HepG2 (cell line): ENCODE results near the gene TEKT2. TPM values are rescaled to one million over a fixed set of nuclear protein-coding genes. Genes with fewer than 3 reads are reported as not detected.
A peak's percentile ranks its signal among the peaks of the same experiment; 100 is the strongest.

Experiments
- ATAC-seq: fragments of 200-7000 bp; cut with Tn5 transposase; 3 replicates; pipeline ENCODE4 v1.9.1; 2020; ENCODE audit warnings: mild to moderate bottlenecking, moderate library complexity
- BruUV-seq: library from RNA; stranded (reverse); fragments of 400-500 nt; replicated peaks from 2 replicates; lab custom pipeline; 2021; lab: Mats Ljungman, UMichigan
- CTCF ChIA-PET: fragments of 300-600 bp; formaldehyde crosslinking; extraction: SDS; loops from one replicate; lab custom pipeline; 2021; ENCODE audit warnings: low total read pairs, inconsistent platforms, low intra/inter-chr PET ratio; lab: Yijun Ruan, JAX
- POLR2A ChIA-PET: fragments of 350-600 bp; sonication (Branson Sonifier 250); formaldehyde crosslinking; loops from one replicate; lab custom pipeline; 2020; ENCODE audit warnings: antibody characterized with exemption, inconsistent platforms; lab: Yijun Ruan, JAX
- DNase-seq: peaks from one replicate; pipeline ENCODE4 v3.0.0-alpha.2; 2015; ENCODE audit warnings: low spot score
- FAIRE-seq: peaks from 3 replicates; lab custom pipeline; 2011; peaks lifted over from hg19 to GRCh38; lab: Jason Lieb, UNC
- H2AFZ ChIP-seq: one replicate; pipeline ENCODE4 v1.6.1; 2011; ENCODE audit warnings: low read length, inconsistent platforms
- H3K27ac ChIP-seq: fragments of 300-600 bp; 3 replicates; pipeline ENCODE4 v1.8.0; 2011; ENCODE audit warnings: mixed run types, mild to moderate bottlenecking, mixed read lengths, low read length, inconsistent platforms; ENCODE audit not compliant: insufficient read depth; ENCODE audit errors: extremely low read length
- H3K27me3 ChIP-seq, 2 experiments: fragments of 200-600 bp in 1 of 2; 2 replicates in 1 of 2; 3 replicates in 1 of 2; pipeline versions ENCODE4 v1.6.0 to v1.8.0; 2011; ENCODE audit warnings: low read length in 2 of 2, mild to moderate bottlenecking in 2 of 2, moderate library complexity in 2 of 2, inconsistent platforms in 1 of 2; ENCODE audit not compliant: insufficient read depth in 2 of 2, control insufficient read depth in 1 of 2
- H3K36me3 ChIP-seq, 2 experiments: fragments of 200-600 bp in 1 of 2; replicated peaks in 1 of 2; 2 replicates in 1 of 2; 3 replicates in 1 of 2; pipeline versions ENCODE4 v1.5.1 to v1.8.0; 2011; ENCODE audit warnings: low read length in 2 of 2, inconsistent platforms in 1 of 2; ENCODE audit not compliant: insufficient read depth in 2 of 2, control insufficient read depth in 1 of 2
- H3K4me1 ChIP-seq: 2 replicates; pipeline ENCODE4 v1.5.1; 2012; ENCODE audit warnings: low read length, inconsistent platforms; ENCODE audit not compliant: insufficient read depth
- H3K4me2 ChIP-seq: 2 replicates; pipeline ENCODE4 v1.6.0; 2011; ENCODE audit warnings: low read depth, low read length, inconsistent platforms
- H3K4me3 ChIP-seq, 3 experiments: fragments of 200-600 bp in 1 of 3; sonication (generic), shearing (Covaris generic) in 1 of 3; replicated peaks in 1 of 3; 2 replicates each; pipeline ENCODE4 v1.5.1; 2011 to 2016; ENCODE audit warnings: low read length in 3 of 3, inconsistent platforms in 2 of 3, low read depth in 2 of 3, mild to moderate bottlenecking in 2 of 3, control low read depth in 1 of 3, mixed read lengths in 1 of 3; ENCODE audit not compliant: insufficient read depth in 1 of 3
- H3K79me2 ChIP-seq: one replicate; pipeline ENCODE4 v1.6.1; 2011; ENCODE audit warnings: low read length, inconsistent platforms; ENCODE audit not compliant: insufficient read depth
- H3K9ac ChIP-seq: 2 replicates; pipeline ENCODE4 v1.6.0; 2011; ENCODE audit warnings: mild to moderate bottlenecking, low read depth, low read length, inconsistent platforms; ENCODE audit not compliant: insufficient read depth
- H3K9me3 ChIP-seq: 2 replicates; pipeline ENCODE4 v1.5.1; 2012; ENCODE audit warnings: mild to moderate bottlenecking, low read length
- H4K20me1 ChIP-seq: 2 replicates; pipeline ENCODE4 v1.6.0; 2011; ENCODE audit warnings: inconsistent platforms, mild to moderate bottlenecking, low read length, moderate library complexity; ENCODE audit not compliant: insufficient read depth
- ATF7 ChIP-seq, 2 experiments: fragments of 450-650 bp in 1 of 2; sonication (generic) in 1 of 2; formaldehyde crosslinking in 1 of 2; IDR thresholded peaks; 2 replicates each; pipeline versions ENCODE4 v1.4.0 to v1.6.1; 2016 to 2020; ENCODE audit warnings: antibody characterized with exemption in 1 of 2, mild to moderate bottlenecking in 1 of 2, missing genetic modification reagents in 1 of 2
- HNF4A ChIP-seq: sonication (generic); formaldehyde crosslinking; IDR thresholded peaks from 2 replicates; pipeline ENCODE4 v1.4.0; 2020; ENCODE audit warnings: missing genetic modification reagents
- KAT2B ChIP-seq: fragments of 150-350 bp; IDR thresholded peaks from 2 replicates; pipeline ENCODE4 v1.6.1; 2014; ENCODE audit warnings: low read depth, low read length, borderline replicate concordance
- MYPOP ChIP-seq: sonication (generic); formaldehyde crosslinking; IDR thresholded peaks from 2 replicates; pipeline ENCODE4 v1.8.1; 2023; ENCODE audit warnings: mild to moderate bottlenecking, moderate library complexity, missing genetic modification reagents
- STAT5B ChIP-seq: sonication (generic); formaldehyde crosslinking; IDR thresholded peaks from 2 replicates; pipeline ENCODE4 v1.4.0; 2020; ENCODE audit warnings: missing genetic modification reagents
- TBP ChIP-seq: sonication (generic); formaldehyde crosslinking; IDR thresholded peaks from 2 replicates; pipeline ENCODE4 v1.5.0; 2020; ENCODE audit warnings: missing genetic modification reagents
- ZFP62 ChIP-seq: sonication (generic); formaldehyde crosslinking; IDR thresholded peaks from 2 replicates; pipeline ENCODE4 v1.4.0; 2020; ENCODE audit warnings: missing genetic modification reagents
- ZNF33B ChIP-seq: sonication (generic); formaldehyde crosslinking; IDR thresholded peaks from 2 replicates; pipeline ENCODE4 v1.5.1; 2020; ENCODE audit warnings: mild to moderate bottlenecking, missing genetic modification reagents
- ZNF432 ChIP-seq: sonication (generic); formaldehyde crosslinking; IDR thresholded peaks from 2 replicates; pipeline ENCODE4 v1.5.0; 2020; ENCODE audit warnings: missing genetic modification reagents, mild to moderate bottlenecking, borderline replicate concordance
- ZNF629 ChIP-seq: sonication (generic); formaldehyde crosslinking; conservative IDR thresholded peaks from 2 replicates; pipeline ENCODE4 v1.5.0; 2020; ENCODE audit warnings: missing genetic modification reagents
- WGBS: methylation state at CpG from one replicate; pipeline ENCODE4 v1.1.6; 2017; ENCODE audit warnings: low lambda C conversion rate; 5-methylcytosine and 5-hydroxymethylcytosine counted together
- in situ Hi-C: cut with HindIII; loops from 2 replicates; pipeline ENCODE4 v1.10.0; 2017; ENCODE audit warnings: low pct_unique_long_range_greater_than_20kb; ENCODE audit not compliant: extremely low pct_ligation_motif_present
- intact Hi-C: fragments of 100-400 bp; cut with micrococcal nuclease; formaldehyde crosslinking; loops from one replicate; pipeline ENCODE4 v1.10.0; 2022; ENCODE audit not compliant: unreplicated experiment
- polyA plus RNA-seq, 8 experiments: library from polyadenylated mRNA; depleted of rRNA in 3 of 8; stranded (reverse) in 7 of 8; unstranded in 1 of 8; fragments of >200 nt; fragmentation: Illumina TruSeq in 4 of 8; extraction: Trizol in 4 of 8; gene quantifications; 2 replicates each; pipeline versions ENCODE4 v1.2.1 to v1.2.3, GENCODE V29; 2011 to 2016; ENCODE audit warnings: low read depth in 4 of 8, missing spikeins in 1 of 8, mixed read lengths in 1 of 8; ENCODE audit not compliant: insufficient read depth in 1 of 8
- total RNA-seq, 5 experiments: library from RNA; depleted of rRNA; stranded (reverse); fragments of >200 nt; fragmentation: Illumina TruSeq; extraction: Trizol; gene quantifications; 2 replicates each; pipeline ENCODE4 v1.2.3, GENCODE V29; 2016; ENCODE audit warnings: low read depth in 1 of 5
- TF ChIP-seq, protein P1 (sequence below): sonication (generic); formaldehyde crosslinking; IDR thresholded peaks from 2 replicates; pipeline ENCODE4 v1.4.0; 2020; ENCODE audit warnings: missing genetic modification reagents
- TF ChIP-seq, protein P2 (sequence below): sonication (generic); formaldehyde crosslinking; IDR thresholded peaks from 2 replicates; pipeline ENCODE4 v1.4.0; 2020; ENCODE audit warnings: missing genetic modification reagents, borderline replicate concordance

The TEKT2 gene
- total and polyA plus RNA-seq, 2 of the 13 experiments (the other 11 are each of a cell fraction or from before 2014, with no cell fraction given), result 0.31 to 0.38 TPM

DNA sequence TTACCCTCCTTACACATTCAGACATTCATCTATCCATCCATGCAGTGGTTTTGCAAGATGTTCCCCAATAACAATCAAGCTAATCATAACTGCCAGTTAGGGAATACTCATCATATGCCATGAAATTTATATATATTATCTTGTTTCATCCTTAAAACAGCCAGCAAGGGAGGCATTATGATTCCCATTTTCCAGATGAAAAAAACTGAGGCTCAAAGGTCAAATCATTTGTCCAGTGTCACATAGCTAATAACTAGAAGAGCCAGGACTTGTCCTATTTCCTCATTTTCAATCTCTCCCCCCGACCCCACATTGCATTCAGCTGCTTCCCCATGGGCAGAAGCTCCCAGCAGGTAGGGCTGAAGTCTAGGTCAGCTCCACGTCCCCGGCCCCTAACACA, 48.1 kb downstream of the TEKT2 start:
- no peak overlapping the region for H3K27ac ChIP-seq
- peak; percentile 64 for TF ChIP-seq ZNF629 (CRISPR knock-in tag)
- no peak for TF ChIP-seq MYPOP (CRISPR knock-in tag)
- no TSS peak for BruUV-seq
- no peak overlapping the region for H3K9ac ChIP-seq
- peaks cover 34% of the 10 kb centered on the region for H3K4me1 ChIP-seq
- WGBS, result 39% methylated on average over 3 of the region's 3 CpGs
- ChIA-PET CTCF (interaction anchor here (4.5 kb wide), 1 partner anchor 33 kb away, joined by 104 read pairs; no protein-coding TSS in a partner anchor), POLR2A (interaction anchor here (0.5 kb wide), 1 partner anchor 162 kb away, joined by 3 read pairs; no protein-coding TSS in a partner anchor)
- ATAC-seq (no peak), FAIRE-seq (no peak), DNase-seq (no peak)
- intact Hi-C loops, result no loop called here
- H2AFZ ChIP-seq, result no peak overlapping the region
- peaks cover 5 to 10% of the 10 kb centered on the region in 2 experiments; a peak in 1 of 5 replicates for H3K36me3 ChIP-seq
- in situ Hi-C loops, result loop anchor here (5.0 kb wide), 1 partner anchor 35 kb away; no protein-coding TSS in a partner anchor
- H3K4me2 ChIP-seq, result no peak overlapping the region
- no peaks in the 10 kb centered on the region; a peak in 1 of 5 replicates for H3K27me3 ChIP-seq
- no peak overlapping the region for H3K4me3 ChIP-seq
- no peaks in the 10 kb centered on the region for H4K20me1 ChIP-seq
- no peaks in the 10 kb centered on the region for H3K9me3 ChIP-seq
- no peaks in the 10 kb centered on the region for H3K79me2 ChIP-seq

DNA sequence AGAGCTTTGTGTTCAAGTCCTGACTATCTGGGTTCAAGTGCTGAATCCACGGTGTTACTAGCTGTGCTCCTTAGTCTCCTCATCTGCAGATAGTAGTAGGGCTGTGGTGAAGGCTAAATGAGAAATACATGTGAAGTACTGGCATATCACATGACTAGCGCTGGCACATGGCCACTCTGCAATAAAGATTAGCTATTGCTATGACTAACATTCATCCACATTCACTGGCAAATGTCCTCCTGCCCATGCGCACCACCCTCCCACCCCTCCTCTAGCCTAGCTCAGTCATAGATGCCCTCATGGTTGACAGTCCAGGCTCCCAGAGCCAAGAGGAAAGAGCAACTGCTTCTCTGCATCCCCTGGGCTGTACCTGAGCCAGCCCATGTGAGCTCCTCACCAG, 49.6 kb downstream of the TEKT2 start:
- Histone ChIP-seq H2AFZ (no peak overlapping the region), H3K4me2 (no peak overlapping the region), H3K27ac (no peak overlapping the region), H3K9me3 (no peaks in the 10 kb centered on the region), H3K79me2 (no peaks in the 10 kb centered on the region), H3K4me3 (no peak overlapping the region), H3K9ac (no peak overlapping the region), H3K4me1 (peaks cover 20% of the 10 kb centered on the region), H4K20me1 (no peaks in the 10 kb centered on the region), H3K27me3 (no peaks in the 10 kb centered on the region; a peak in 1 of 5 replicates), H3K36me3 (peaks cover 10 to 24% of the 10 kb centered on the region in 2 experiments; a peak in 3 of 5 replicates)
- intact Hi-C loops, result no loop called here
- ChIA-PET CTCF (interaction anchor here (4.5 kb wide), 1 partner anchor 35 kb away, joined by 104 read pairs; no protein-coding TSS in a partner anchor), POLR2A (interaction anchor here (0.7 kb wide), 1 partner anchor 29 kb away, joined by 3 read pairs; no protein-coding TSS in a partner anchor)
- DNase-seq (no peak), ATAC-seq (no peak), FAIRE-seq (no peak)
- 68% methylated on average over 3 of the region's 3 CpGs for WGBS
- BruUV-seq, result no TSS peak
- in situ Hi-C loops, result loop anchor here (5.0 kb wide), 1 partner anchor 36 kb away; no protein-coding TSS in a partner anchor
- TF ChIP-seq KAT2B (no peak), ZNF432 (CRISPR knock-in tag) (no peak), STAT5B (CRISPR knock-in tag) (no peak), HNF4A (CRISPR knock-in tag) (no peak), ZFP62 (CRISPR knock-in tag) (no peak), ATF7 (IDR thresholded peaks at IDR 0.05) (no peak), ATF7 (CRISPR knock-in tag; IDR thresholded peaks at IDR 0.05) (no peak), TBP (CRISPR knock-in tag) (no peak), ZNF33B (CRISPR knock-in tag) (no peak)
- TF ChIP-seq, protein P1, sequence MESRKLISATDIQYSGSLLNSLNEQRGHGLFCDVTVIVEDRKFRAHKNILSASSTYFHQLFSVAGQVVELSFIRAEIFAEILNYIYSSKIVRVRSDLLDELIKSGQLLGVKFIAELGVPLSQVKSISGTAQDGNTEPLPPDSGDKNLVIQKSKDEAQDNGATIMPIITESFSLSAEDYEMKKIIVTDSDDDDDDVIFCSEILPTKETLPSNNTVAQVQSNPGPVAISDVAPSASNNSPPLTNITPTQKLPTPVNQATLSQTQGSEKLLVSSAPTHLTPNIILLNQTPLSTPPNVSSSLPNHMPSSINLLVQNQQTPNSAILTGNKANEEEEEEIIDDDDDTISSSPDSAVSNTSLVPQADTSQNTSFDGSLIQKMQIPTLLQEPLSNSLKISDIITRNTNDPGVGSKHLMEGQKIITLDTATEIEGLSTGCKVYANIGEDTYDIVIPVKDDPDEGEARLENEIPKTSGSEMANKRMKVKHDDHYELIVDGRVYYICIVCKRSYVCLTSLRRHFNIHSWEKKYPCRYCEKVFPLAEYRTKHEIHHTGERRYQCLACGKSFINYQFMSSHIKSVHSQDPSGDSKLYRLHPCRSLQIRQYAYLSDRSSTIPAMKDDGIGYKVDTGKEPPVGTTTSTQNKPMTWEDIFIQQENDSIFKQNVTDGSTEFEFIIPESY (CRISPR knock-in tag), result no peak
- TF ChIP-seq, protein P2, sequence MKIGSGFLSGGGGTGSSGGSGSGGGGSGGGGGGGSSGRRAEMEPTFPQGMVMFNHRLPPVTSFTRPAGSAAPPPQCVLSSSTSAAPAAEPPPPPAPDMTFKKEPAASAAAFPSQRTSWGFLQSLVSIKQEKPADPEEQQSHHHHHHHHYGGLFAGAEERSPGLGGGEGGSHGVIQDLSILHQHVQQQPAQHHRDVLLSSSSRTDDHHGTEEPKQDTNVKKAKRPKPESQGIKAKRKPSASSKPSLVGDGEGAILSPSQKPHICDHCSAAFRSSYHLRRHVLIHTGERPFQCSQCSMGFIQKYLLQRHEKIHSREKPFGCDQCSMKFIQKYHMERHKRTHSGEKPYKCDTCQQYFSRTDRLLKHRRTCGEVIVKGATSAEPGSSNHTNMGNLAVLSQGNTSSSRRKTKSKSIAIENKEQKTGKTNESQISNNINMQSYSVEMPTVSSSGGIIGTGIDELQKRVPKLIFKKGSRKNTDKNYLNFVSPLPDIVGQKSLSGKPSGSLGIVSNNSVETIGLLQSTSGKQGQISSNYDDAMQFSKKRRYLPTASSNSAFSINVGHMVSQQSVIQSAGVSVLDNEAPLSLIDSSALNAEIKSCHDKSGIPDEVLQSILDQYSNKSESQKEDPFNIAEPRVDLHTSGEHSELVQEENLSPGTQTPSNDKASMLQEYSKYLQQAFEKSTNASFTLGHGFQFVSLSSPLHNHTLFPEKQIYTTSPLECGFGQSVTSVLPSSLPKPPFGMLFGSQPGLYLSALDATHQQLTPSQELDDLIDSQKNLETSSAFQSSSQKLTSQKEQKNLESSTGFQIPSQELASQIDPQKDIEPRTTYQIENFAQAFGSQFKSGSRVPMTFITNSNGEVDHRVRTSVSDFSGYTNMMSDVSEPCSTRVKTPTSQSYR (CRISPR knock-in tag), result no peak
